GM19372 (cell line): ENCODE data around the gene ATP8B3.

Experiments used
- ATAC-seq: cut with Tn5 transposase; IDR thresholded peaks from one replicate; pipeline ENCODE4 v1.9.1; 2021; ENCODE audit warnings: mild to moderate bottlenecking, low read depth, moderate library complexity; ENCODE audit not compliant: unreplicated experiment

Gene ATP8B3

DNA sequence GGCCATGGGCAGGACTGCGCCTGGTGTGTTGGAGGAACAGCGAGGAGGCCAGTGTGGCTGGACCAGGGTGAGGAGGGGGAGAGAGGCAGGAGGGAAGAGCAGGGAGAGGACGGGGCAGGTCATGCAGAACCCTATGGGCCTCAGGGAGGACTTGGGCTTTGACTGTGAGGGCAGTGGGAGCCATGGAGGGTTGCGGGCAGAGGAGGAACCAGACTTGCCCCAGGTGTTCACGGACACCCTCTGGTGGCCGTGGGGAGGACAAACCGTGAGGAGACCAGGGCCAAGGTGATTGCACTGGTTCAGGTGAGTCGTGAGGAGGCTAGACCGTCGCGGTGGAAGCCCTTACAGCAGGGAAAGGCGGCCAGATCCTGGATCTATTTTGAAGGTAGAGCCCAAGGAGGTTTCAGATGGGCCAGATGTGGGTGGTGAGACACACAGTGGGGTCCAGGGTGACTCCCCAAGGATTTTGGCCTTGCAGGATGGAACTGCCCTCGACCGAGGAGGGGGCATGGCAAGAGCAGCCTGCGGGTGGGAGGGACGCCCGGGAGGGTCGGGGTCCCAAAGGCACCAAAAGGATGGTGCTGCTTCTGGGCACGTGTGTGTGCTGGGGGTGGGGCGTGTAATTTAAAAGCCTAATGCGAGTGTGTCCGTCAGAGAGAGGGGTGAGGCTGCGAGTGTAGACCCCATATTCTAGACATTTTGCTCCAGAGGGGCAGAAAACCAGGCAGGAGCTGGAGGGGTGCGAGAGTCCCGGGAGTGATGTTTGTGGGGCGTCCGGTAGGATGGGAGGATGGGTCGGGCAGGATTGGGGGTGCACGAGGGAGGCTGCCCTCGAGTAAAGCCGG lies 39.0 kb upstream of the ATP8B3 start:
- ATAC-seq = no peak

- no peak for ATAC-seq
These were observed 37.9 kb upstream of the ATP8B3 start for GRCh38 chr19:1849886-1850398.

- no peak for ATAC-seq
These were observed 37.0 kb upstream of the ATP8B3 start for GRCh38 chr19:1849132-1849474.

DNA sequence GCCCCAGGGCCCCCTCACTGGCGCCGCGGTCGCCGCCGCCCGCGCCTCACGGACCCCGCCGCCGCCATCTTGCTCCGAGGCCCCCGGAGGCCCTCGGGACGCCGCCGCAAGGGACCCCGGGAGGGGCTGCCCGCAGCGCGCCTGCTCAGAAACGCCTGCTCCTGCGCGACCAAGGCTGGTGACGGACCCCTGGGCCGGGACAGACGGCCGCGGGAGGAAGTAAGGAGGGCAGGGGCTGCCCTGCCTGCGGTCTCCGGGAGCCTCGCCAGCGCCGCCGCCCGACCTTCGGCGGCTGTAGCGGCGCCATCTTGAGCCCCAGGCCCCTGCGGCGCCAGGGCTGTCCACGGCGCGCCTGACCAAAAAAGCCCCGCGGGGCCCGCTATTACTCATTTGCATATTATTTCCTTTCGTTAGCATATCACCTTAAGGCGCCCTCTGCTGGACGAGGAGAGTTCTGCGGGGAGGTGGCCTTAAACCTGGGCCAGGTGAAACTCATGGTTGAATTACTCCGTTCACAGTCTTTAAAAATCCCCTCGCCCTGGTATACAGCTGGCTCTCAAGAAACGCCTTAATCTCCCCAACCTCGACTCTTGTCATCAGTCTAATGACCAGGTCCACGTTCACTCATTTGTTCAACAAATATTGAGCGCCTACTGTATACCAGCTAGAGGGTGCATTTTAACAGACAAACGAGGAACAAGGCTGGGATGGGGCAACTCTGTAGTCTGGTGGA lies 36.5 kb upstream of the ATP8B3 start, which contains the start of gene REXO1:
REXO1 (minus strand) TSS at position 85 of the 733 bp plus-strand sequence. CDS start 125 bp downstream, outside the sequence.
- peak; percentile 70 for ATAC-seq

- ATAC-seq = no peak
These were observed 35.8 kb upstream of the ATP8B3 start for GRCh38 chr19:1847684-1848398.

DNA sequence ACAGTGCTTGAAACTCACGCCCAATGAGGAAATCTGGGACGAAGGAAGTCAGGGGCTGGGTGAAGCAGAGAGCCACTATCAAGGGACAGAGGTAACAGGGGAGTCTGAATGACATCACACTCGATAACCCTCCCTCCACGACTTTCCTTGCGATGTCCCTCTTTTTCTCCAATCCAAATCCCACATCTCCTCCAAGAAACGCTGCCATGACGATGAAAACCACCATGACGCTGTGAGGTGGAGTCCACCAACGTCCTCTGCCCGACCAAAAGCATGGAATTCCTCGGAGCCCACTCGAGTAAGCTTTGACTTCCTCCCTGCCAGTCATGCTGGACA lies 35.2 kb upstream of the ATP8B3 start:
- ATAC-seq = no peak

GRCh38 chr19:1846517-1847204 lies 34.6 kb upstream of the ATP8B3 start:
- ATAC-seq = no peak

- no peak for ATAC-seq
These were observed 33.6 kb upstream of the ATP8B3 start for GRCh38 chr19:1845642-1846041.

- no peak for ATAC-seq
These were observed 33.0 kb upstream of the ATP8B3 start for GRCh38 chr19:1845125-1845515.

- no peak for ATAC-seq
These were observed 32.5 kb upstream of the ATP8B3 start for GRCh38 chr19:1844513-1845124.

DNA sequence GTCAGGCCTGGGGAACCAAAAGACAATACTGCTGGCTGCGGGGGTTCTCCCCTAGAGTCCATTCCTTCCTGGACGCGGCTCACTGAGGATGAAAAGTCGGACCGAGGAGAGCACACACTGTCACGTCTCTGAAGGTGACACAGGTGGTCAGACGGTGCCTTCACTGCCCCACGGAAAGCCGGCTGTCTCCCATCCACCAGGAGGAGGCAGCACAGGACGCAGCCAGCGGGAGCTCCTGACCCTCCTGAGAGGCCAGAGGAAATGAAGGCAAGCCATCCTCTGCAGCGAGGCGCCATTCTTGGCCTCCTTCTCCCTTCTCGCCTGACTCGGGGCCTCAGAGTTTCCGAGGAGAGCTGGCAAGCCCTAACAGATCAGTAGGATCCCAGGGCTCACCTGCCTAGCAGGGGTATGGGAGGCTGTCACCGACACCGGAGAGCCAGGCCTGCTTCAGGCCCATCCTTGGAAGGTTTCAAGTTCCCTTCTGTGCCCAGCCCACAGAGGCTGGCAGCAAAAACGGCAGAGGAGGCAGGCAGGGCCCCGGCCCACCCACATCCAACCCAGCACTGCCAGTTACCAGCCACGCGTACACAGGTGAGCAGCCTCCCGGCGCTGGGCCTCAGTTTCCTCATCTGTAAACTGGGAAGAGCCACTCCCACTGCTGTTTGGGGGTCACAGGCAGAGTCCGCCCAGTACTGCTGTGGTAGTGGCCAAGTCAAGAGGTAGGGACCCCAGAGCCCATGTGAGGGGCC lies 31.7 kb upstream of the ATP8B3 start:
- ATAC-seq = no peak

DNA sequence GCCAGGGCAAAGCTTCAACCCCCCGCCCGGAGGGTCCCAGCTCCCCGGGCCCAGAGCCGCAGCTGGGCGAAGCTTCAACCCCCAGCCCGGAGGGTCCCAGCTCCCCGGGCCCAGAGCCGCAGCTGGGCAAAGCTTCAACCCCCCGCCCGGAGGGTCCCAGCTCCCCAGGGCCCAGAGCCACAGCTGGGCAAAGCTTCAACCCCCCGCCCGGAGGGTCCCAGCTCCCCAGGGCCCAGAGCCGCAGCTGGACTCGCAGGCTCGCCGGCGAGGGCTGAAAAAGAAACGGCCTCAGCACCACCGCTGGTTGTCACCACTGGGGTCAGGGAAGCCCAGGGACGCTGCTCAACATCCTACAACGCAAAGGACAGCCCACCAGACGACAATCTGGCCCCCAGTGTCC lies 31.0 kb upstream of the ATP8B3 start:
- ATAC-seq = no peak

GRCh38 chr19:1841209-1841924 lies 29.3 kb upstream of the ATP8B3 start:
- no peak for ATAC-seq

GRCh38 chr19:1840541-1841115 lies 28.6 kb upstream of the ATP8B3 start:
- ATAC-seq = no peak

DNA sequence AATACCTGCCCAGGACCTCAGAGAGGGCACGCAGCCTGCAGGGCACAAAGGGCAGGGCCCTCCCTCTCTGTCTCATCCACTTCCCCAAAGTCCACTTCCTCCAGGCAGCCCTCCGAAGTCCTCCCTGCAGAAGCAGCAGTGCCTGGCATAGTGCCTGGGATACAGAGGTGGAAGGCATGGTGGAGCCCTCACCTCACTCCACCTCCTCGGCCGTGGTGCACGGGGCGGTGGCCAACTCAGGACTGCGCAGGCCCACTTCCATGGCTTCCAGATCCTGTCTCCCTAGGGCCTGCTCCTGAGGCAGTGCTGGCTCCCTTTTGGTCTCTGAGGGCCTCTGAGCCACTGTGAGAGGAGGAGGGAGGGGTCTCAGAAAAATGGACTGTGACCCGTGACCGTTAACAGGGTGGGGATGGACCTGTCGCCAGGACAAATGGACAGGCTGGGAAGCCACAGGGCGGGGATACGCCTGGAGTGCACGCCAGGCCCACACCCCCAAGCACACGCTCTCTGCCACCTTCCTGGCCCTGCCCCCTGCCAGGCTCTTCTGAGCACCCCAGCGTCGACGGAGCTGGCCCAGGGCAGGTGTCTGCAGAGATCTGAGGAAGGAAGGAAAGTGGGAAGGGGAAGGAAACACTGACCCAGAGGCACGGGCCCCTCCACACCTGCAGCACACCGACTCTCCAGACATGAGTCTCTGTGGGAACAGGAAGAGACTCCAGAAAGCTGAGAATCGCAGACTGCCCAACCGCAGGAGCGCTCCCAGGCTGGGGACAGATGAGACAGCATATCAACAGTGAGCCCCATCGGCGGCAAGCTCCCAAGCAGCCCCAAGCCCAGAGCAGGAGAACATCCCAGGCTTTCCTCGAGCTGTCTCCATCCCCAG lies 27.8 kb upstream of the ATP8B3 start:
- no peak for ATAC-seq

- ATAC-seq = no peak
These were observed 25.6 kb upstream of the ATP8B3 start for GRCh38 chr19:1837625-1838105.

DNA sequence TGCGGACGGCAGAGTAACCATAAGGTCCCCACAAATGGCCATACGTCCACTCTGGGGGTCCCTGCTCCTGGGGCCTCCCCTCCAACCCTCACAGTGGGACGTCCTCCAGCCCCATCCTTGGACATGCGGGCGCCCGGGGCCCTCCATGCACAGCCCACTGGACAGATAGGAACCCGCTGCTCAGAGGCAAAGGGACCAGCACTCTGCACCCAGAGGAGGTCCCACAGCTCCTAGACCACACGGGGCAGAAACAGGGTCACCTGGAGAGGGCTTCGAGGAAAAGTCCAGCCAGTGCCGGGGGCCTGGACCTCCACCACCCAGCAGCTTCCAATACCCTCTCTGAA lies 25.1 kb upstream of the ATP8B3 start:
- no peak for ATAC-seq
